Stimulated activated effector memory CD8-positive, alpha-beta T cell treated with anti-CD3 and anti-CD28 coated beads, Interleukin-12 subunit alpha, Interleukin-12 subunit beta, amount 100 ng/mL, for 72 hours (primary cell): ENCODE data around the gene ATP5F1D.

Source experiments
- ATAC-seq: fragments of 150-1000 bp; cut with Tn5 transposase; 2 replicates; pipeline ENCODE4 v1.10.0; 2021
- DNase-seq, 2 donors: peaks; one replicate each; pipeline ENCODE4 v3.0.0; 2021 to 2022; ENCODE audit warnings: low spot score in 2 of 2
- H3K27ac Mint-ChIP-seq: one replicate; pipeline ENCODE4 v1.8.0; 2022; ENCODE audit warnings: mild to moderate bottlenecking, mixed read lengths
- H3K36me3 Mint-ChIP-seq: one replicate; pipeline ENCODE4 v1.8.0; 2022; ENCODE audit warnings: mild to moderate bottlenecking, mixed read lengths
- H3K4me1 Mint-ChIP-seq: one replicate; pipeline ENCODE4 v1.8.0; 2022; ENCODE audit warnings: mixed read lengths
- H3K4me3 Mint-ChIP-seq: one replicate; pipeline ENCODE4 v1.8.0; 2022; ENCODE audit warnings: mild to moderate bottlenecking, mixed read lengths
- H3K9me3 Mint-ChIP-seq: one replicate; pipeline ENCODE4 v1.8.0; 2022; ENCODE audit warnings: mixed read lengths

ATP5F1D gene

DNA sequence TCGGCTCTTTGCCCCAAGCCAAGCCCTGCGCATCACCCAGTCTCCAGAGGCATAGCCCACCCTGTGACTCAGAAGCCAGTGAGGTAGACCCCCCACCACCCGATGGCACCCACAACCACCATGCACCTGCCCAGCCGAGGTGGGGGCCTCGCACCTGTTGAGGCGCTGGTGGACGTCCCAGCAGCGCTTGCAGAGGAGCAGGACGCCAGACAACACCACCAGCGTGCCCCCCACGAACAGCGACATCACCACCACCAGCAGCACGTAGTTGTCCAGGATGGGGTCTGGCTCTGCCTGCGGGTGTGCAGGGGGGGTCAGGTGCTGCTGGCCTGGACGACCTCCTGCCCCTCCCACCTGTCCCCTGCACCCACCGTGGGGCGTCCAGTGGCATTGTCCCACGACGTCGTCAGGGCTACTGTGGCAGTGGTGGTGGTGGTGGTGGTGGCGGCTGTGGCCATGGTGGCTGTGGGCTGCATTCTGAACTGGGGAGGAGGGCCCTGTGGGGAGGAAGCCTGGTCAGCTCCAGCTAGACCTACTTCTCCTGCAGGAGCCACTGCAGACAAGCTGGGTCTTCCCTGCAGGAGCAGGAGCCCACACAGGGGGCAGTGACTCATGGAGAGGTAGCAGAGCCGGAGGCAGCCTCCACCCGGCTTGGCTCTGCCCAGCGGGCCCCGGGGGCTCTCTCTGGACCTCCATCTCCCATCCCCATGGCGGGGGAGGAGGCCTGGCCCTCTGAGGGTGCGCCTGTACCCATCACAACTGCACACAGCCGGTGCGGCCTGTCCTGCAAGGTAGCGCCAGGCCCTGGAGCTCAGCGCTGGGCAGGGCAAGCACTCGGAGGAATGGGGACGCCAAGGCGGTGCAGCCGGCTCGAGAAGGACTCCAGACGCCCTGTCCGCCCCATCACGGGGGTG, 5.7 kb upstream of the ATP5F1D start:
- no peak for ATAC-seq

DNA sequence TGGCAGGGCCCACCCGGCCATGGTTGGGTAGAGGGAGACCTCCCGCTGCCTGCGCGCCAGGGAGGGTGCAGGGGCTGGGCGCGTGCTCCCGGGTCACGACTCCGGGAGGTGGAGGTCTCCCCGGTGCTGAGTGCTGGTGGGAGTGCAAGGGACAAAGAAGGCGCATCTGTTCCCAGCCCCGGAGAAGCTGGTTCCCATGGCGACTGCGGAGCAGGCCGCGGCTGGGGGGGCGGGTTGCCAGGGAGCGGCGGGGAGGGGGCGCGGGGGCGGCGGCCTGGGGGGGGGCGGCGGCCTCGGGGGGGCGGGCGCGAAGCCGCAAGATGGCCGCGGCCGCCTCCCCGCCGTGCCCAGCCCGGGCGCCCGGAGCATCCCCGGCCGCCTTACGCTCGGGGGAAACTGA, 5.0 kb upstream of the ATP5F1D start:
- no peak overlapping the region for H3K27ac Mint-ChIP-seq
- peak overlapping the region; percentile 55 for H3K4me3 Mint-ChIP-seq
- DNase-seq (no peak), ATAC-seq (no peak)
- H3K36me3 Mint-ChIP-seq = peaks cover 30% of the 10 kb centered on the region
- H3K4me1 Mint-ChIP-seq = peaks cover 29% of the 10 kb centered on the region
- H3K9me3 Mint-ChIP-seq = no peaks in the 10 kb centered on the region

More for the DNA sequence above, 5.7 kb upstream of the ATP5F1D start:
- Mint-ChIP-seq H3K4me3 (peak overlapping the region; percentile 55), H3K36me3 (peaks cover 23% of the 10 kb centered on the region), H3K4me1 (peaks cover 23% of the 10 kb centered on the region), H3K9me3 (no peaks in the 10 kb centered on the region), H3K27ac (no peak overlapping the region)
- no peak for DNase-seq

DNA sequence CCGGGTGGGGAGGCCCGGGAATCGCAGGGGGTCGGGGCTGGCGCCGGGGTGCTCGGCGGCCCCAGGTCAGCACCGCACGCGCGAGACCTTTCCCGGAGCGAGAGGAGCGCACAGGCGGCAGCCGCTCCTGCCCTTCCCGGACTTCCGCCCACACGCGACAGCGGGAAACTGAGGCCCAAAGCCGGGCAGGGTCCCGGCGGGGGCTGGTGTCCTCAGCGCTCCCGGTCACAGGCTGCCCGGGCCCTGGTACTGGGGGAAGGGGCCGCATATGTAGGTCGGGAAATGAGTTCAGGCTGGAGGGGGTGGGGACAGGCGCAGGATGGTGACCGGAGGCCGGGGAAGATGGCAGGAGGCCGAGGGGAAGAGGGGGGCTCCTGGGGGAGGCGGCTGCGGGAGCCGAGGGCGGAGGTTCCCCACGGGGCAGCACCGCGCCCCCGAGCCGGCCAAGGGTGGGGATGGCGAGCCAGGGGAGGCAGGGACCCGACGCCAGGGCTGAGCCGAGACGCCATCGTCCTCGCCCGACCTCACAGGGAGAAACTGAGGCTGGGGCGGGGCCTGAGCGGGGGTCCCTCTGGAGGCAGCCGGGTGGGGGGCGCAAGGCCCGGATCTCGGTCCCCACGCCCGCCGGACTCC, 4.4 kb upstream of the ATP5F1D start:
- Mint-ChIP-seq H3K9me3 (no peaks in the 10 kb centered on the region), H3K36me3 (peaks cover 32% of the 10 kb centered on the region), H3K4me1 (peaks cover 26% of the 10 kb centered on the region), H3K4me3 (peak overlapping the region; percentile 55), H3K27ac (no peak overlapping the region)
- ATAC-seq = no peak
- no peak for DNase-seq

DNA sequence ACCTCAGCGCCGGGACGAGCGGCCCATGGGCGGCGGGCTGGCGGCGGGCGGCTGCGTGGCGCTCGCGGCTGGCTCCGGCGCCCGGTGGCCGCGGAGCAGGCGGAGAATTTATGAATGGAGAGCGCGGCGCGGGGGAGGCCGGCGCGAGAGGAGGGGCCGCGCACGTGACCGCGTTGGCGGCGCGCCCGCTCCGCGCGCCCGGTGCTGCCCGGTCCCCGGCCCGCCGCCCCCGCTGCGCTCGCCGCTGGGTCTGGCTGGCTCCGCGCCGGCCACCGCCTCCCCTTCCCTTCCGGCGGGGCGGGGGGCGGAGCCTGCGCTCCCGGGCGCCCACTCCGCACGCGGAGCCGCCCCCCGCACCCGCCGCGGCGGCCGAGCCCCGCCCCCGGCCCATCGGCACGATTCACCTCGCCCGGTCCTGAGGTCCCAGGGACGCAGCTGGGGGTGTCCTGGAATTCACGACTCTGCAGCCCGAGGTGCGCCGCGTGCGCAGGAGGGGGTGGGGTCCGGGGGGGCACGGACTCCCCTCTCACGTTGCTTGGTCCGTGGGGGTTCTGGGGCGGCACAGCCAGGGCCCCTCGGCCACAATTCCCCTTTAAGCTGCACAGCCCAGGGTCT, 3.7 kb upstream of the ATP5F1D start, which contains the start of gene CBARP:
Gene CBARP (minus strand): TSS at position 252 of the 615 bp plus-strand sequence. CDS start 1,905 bp downstream, outside the sequence.
- Mint-ChIP-seq H3K9me3 (no peaks in the 10 kb centered on the region), H3K36me3 (peaks cover 34% of the 10 kb centered on the region), H3K4me3 (peak within 1 kb of the TSS; percentile 79), H3K4me1 (peaks cover 28% of the 10 kb centered on the region), H3K27ac (peak within 1 kb of the TSS; percentile 81)
- no peak for DNase-seq
- ATAC-seq = no peak

DNA sequence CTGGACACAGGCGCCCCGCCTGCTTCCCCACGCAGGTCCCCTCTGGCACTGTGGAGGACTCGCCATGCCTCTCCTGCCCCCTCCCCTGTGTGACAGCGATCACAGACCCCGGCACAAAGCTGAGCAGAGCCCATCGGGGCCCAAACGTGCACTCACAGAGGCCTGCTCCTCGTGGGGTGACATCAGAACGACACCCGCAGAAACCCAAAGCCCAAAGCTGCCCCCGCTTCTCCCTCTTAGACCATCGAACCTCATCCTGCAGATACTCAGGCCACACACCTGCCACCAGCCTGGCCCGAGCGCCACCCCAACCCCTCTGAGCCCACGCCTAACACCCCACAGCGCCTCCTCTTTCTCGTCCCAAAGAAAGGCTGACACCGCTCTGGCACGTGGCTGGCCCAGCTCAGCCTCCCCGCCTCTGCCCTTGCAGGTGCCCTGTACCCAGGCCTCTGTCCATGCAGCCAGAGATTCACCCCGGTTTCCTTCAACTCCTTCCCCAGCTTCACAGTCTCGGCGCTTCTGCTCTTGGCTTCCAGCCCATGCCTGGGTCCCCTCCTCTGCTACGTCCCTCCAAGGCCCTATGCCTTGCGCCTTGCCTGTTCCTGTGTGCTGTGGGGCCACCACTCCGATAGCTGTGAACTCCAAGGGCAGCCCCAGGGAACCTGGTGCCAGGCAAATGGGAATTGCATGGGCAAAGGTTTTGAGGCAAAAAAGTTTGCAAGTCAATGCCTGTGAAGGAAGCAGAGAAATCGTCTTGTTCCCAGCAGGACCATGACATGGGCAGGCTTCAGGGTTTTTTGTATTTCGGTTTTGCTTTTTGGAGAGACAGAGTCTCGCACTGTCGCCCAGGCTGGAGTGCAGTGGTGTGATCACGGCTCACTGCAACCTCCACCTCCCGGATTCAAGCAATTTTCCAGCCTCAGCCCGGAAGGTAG, 2.9 kb upstream of the ATP5F1D start:
- H3K9me3 Mint-ChIP-seq = no peaks in the 10 kb centered on the region

DNA sequence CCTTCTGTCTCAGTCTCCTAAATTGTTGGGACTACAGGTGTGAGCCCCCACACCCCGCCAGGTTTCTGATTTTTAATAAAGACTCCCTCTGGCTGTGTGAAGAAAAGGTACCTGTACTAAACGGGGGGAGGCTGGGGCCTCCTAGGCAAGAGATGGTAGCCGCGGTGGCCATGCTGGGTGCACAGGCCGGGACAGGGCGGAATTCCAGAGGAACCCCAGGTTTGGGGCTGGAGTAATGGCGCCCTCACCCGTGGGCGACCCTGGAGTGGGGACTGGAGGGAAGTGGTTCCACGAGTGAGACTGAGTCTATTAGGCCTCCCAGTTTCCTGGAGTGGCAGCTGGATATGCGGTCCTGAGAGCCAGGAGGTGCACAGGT, 2.1 kb upstream of the ATP5F1D start:
- Mint-ChIP-seq H3K9me3 (no peaks in the 10 kb centered on the region), H3K36me3 (peaks cover 37% of the 10 kb centered on the region), H3K4me1 (peaks cover 29% of the 10 kb centered on the region), H3K4me3 (peak overlapping the region; percentile 79), H3K27ac (peak overlapping the region; percentile 81)
- DNase-seq = no peak
- ATAC-seq = no peak

More for the DNA sequence above, 2.9 kb upstream of the ATP5F1D start:
- Mint-ChIP-seq H3K4me1 (peaks cover 28% of the 10 kb centered on the region), H3K4me3 (peak overlapping the region; percentile 79), H3K27ac (peak overlapping the region; percentile 81), H3K36me3 (peaks cover 37% of the 10 kb centered on the region)
- ATAC-seq (no peak), DNase-seq (no peak)

DNA sequence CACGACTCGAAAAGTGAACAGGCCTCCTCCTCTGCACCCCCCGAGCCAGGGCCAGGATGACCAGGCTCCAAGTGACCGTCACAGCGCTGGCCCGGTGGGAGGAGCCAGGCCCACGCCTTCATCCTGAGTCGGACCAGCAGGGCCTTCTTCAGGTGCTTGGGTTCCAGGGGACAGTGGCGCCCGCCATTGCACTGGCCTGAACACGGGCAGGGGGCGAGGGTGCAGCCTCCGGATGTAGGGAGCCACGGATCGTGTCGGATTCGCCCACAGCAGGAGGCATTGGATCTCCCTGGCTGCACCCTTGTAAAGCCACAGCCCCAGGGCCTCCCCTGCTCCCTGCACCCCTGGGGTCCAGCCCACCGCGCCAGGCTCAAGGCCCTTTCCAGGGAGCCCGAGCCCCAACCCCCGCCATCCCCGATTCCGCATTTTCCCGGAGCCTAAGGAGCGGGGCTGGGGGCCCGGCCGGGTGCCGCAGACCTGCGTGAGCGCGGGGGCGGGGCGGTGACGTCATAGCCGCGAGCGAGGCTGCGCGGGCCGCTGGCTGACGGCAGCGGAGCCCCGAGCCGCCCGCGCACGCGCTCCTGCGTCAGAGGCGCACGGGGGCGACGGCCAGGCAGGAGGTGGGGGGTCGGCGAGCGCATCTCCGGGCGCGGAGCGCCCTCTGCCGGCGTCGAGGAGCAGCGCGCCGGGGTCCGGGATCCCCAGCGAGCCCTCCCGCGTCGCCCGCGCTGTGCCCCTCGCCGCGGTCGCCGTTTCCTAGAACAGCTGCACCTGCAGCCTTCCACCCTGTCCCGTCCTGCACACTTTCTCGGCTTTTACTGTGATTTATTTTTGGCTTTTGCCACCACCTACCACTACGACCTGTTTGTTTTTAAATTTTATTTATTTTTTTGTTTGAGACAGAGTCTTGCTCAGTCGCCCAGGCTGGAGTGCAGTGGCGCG, 1.5 kb upstream of the ATP5F1D start:
- Mint-ChIP-seq H3K9me3 (no peaks in the 10 kb centered on the region), H3K4me1 (peaks cover 34% of the 10 kb centered on the region), H3K4me3 (peak overlapping the region; percentile 79), H3K27ac (peak overlapping the region; percentile 89), H3K36me3 (peaks cover 37% of the 10 kb centered on the region)
- DNase-seq (peak; percentile 96 to 97), ATAC-seq (peak; percentile 66)

GRCh38 chr19:1240925-1241324, 626 bp upstream of the ATP5F1D start:
- ATAC-seq = no peak
- no peak for DNase-seq
- Mint-ChIP-seq H3K4me1 (peaks cover 34% of the 10 kb centered on the region), H3K27ac (peak overlapping the region; percentile 89), H3K9me3 (no peaks in the 10 kb centered on the region), H3K4me3 (peak overlapping the region; percentile 79), H3K36me3 (peaks cover 37% of the 10 kb centered on the region)

GRCh38 chr19:1243768-1244692, 2.5 kb downstream of the ATP5F1D start:
- H3K9me3 Mint-ChIP-seq = no peaks in the 10 kb centered on the region
- DNase-seq = peak; percentile 82 to 93
- peaks cover 43% of the 10 kb centered on the region for H3K36me3 Mint-ChIP-seq
- peak overlapping the region; percentile 79 for H3K4me3 Mint-ChIP-seq
- H3K27ac Mint-ChIP-seq = no peak overlapping the region
- H3K4me1 Mint-ChIP-seq = peaks cover 24% of the 10 kb centered on the region
- peak; percentile 55 for ATAC-seq

- ATAC-seq (no peak), DNase-seq (no peak)
- H3K9me3 Mint-ChIP-seq = no peaks in the 10 kb centered on the region
- H3K4me1 Mint-ChIP-seq = peaks cover 24% of the 10 kb centered on the region
- no peak overlapping the region for H3K27ac Mint-ChIP-seq
- peaks cover 44% of the 10 kb centered on the region for H3K36me3 Mint-ChIP-seq
- H3K4me3 Mint-ChIP-seq = peak overlapping the region; percentile 57
Measured at GRCh38 chr19:1244693-1245451, 3.3 kb downstream of the ATP5F1D start.

DNA sequence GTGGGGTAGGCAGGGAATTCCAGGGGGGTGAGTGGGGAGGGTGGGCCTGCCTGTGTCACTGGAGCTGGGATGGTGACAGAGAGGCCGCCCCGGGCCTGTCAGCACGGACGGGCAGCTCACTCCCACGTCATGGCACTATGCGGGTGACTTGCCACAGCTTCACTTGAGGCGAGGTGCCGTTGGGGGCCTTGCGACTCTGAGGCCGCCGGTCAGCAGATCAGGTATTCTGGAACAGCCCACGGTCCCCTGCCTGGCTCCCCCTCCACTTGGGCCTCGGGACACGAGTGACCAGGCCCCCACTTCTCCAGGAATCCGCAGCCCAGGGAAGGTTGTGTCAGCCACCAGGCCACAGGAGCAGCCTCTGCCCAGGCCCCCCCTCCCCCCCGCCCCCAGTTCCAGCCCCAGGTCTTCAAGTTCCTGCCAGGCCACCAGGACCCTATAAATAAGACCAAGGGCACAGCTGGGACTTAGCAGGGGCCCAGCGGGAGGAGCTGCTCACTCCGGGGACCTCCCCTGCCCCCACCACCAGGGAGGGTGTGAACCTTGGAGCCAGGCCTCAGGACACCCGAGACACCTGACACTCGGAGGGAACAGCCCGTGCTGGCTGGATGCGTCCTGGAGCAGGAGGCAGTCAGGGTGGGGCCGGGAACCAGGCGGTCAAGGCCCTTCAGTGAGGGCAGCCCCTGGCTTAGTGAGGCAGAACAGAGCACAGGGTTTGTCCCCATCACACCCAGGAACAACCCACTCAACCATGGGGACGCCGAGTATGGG, 4.1 kb downstream of the ATP5F1D start:
- DNase-seq (no peak), ATAC-seq (no peak)
- H3K4me3 Mint-ChIP-seq = no peak overlapping the region
- H3K36me3 Mint-ChIP-seq = peaks cover 40% of the 10 kb centered on the region
- H3K4me1 Mint-ChIP-seq = peaks cover 22% of the 10 kb centered on the region
- no peak overlapping the region for H3K27ac Mint-ChIP-seq
- no peaks in the 10 kb centered on the region for H3K9me3 Mint-ChIP-seq
